ENCODE measurements around the gene STN1.
A peak's percentile ranks its signal among the peaks of the same experiment; 100 is the strongest.

STN1 gene

DNA sequence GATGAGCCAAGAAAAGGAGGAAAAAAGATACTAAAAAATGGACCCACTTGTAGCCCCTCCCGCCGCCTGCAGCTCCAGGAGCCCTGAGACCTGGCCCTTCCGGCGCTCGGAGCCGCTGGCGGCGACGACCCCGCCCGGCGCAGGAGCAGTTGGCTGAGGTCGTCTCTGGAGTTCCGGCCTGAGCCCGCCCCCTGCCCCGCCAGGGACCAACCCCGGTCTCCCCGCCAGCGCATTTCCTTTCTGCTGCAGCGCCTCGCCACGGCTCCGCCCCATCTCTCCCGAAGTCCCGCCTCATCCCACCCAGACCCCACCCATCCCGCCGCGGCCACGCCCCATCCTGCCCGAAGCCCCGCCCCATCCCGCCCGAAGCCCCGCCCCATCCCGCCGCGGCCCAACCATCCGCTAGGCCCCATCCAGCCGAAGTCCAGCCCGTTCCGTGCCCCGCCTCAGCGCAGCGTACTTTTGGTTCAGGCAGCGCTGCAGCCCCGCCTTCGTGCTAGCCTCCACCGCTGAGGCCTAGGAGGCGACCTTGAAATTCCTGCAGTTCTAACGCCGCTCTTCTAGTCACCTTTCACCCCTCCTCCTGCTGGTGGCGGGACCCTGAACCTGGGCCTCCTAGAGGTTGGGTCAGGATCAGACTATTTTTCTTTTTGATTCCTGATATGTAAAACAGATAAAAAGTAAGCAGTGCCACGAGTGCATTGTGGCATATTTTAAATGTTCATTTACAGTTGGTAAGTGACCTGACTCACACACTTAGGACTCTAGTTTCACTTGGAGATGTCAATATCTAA is at the start of gene STN1:
Gene STN1 (minus strand): TSS at position 132 of the 794 bp plus-strand sequence. CDS start 590 bp downstream, outside the sequence.
- DNase-seq (ENCODE audit: low read depth in 2 of 2), result peak; percentile 92 to 93

- peak in 1 of 2 experiments; percentile 2 for DNase-seq (ENCODE audit: low read depth in 2 of 2)
Measured at GRCh38 chr10:103967448-103968071, 49.6 kb upstream of the STN1 start.

DNA sequence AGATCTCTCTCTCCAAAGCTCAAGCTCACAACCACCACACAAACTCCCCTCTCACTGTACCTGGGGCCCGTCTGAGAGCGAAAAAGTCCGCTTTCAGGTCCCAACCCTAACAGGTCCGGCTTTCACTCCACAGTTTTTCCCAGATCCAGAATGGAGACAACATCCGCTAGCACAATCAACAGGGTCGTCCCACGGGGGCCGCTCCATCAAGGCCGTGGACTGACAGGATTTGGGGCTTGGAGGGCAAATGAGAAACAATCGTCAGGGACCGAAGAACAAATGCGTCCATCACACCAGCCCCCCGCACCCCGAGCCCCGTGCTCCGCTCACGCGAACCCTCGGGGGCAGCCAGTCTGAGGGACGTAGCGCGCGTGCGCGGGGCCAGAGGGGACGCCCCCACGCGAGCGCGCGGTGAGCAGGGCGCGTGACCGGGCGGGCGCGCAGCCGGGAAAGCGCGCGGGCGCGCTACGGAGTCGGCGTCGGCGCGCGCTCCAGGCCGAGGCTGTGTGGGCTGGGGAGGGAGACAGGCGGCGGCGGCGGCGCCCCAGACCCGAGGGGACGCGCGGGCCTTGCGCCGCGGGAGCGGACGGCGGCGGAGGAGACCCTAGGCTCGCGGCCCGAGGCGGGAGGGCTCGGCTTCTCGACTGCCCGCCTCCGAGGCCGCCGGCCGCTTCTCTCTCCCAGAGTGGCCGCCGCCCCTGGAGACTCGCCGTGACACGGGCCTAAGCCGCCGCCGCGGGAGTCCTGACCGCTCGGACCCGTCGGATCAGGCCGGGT is 48.9 kb upstream of the STN1 start, which contains the start of gene SLK:
Gene SLK (plus strand): TSS at position 470 of the 777 bp plus-strand sequence. CDS start 606 bp downstream, outside the sequence.
- DNase-seq (ENCODE audit: low read depth in 2 of 2), result peak; percentile 55 to 69

GRCh38 chr10:103960103-103960502 is 42.1 kb upstream of the STN1 start:
- no peak for DNase-seq (ENCODE audit: low read depth in 2 of 2)

GRCh38 chr10:103958996-103959395 is 41.0 kb upstream of the STN1 start:
- no peak for DNase-seq (ENCODE audit: low read depth in 2 of 2)

DNA sequence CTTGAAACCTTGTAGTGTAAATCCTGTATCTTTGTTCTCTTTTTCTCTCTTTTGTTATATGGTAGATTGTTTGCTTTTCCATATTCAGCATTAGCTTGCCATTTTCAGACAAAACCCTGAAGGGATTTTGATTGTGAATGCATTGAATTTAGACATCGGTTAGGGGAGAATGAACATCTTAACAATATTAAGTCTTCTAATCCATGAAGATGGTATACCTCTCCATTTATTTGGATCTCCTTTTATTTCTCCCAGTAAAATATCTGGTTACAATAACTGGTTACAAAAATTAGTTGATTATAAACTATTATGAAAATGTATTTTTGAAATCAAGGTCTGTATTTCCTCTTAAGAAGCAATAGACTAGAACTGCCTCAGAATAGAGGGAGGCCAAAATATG is 36.6 kb upstream of the STN1 start:
- no peak for DNase-seq (ENCODE audit: low read depth in 2 of 2)

DNA sequence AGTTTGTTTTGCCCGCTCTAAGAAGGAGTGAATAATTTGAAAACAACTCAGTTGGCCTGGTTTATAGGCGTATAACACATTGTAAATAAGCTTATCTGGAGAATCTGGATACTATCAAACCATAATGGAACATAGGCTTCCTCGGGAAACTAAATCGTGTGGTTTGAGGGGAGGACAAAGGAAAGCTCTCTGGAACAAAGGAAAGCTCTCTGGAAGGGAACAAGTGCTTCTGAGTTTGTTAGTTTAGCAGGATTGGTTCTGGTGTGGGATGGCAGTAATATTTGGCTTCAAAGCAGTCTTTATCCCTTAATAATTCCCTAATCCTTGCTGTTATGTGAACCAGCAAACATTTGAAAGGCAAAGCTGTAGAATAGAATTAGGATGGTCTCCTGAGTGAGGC is 34.0 kb upstream of the STN1 start:
- no peak for DNase-seq (ENCODE audit: low read depth in 2 of 2)

- DNase-seq (ENCODE audit: low read depth in 2 of 2), result no peak
Measured at GRCh38 chr10:103951183-103951582, 33.2 kb upstream of the STN1 start.

GRCh38 chr10:103949728-103950127 is 31.7 kb upstream of the STN1 start:
- DNase-seq (ENCODE audit: low read depth in 2 of 2), result no peak

GRCh38 chr10:103947799-103948516 is 30.0 kb upstream of the STN1 start:
- no peak for DNase-seq (ENCODE audit: low read depth in 2 of 2)

DNA sequence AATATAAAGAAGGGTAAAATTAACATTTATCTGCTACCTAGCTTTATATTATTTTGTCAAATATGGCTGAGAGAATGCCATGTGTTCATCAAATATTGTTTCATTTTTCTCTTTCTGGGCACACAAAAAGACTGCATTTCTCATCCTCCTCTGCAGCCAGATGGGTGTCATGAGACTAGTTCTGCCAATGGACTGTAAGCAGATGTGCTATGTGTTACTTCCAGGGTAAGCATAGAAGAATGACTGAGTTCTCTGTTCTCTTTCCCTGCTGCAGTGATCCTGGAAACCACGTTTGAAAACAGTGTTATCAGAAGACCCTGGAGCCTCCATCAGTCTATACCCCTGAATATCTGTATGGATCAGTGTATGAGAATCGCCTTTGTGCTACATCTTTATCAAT is 24.9 kb upstream of the STN1 start:
- no peak for DNase-seq (ENCODE audit: low read depth in 2 of 2)

- no peak for DNase-seq (ENCODE audit: low read depth in 2 of 2)
Measured at GRCh38 chr10:103941801-103942200, 23.8 kb upstream of the STN1 start.

- no peak for DNase-seq (ENCODE audit: low read depth in 2 of 2)
Measured at GRCh38 chr10:103939522-103939921, 21.5 kb upstream of the STN1 start.

GRCh38 chr10:103936022-103936421 is 18.0 kb upstream of the STN1 start:
- no peak for DNase-seq (ENCODE audit: low read depth in 2 of 2)

- no peak for DNase-seq (ENCODE audit: low read depth in 2 of 2)
Measured at GRCh38 chr10:103934308-103934707, 16.3 kb upstream of the STN1 start.

DNA sequence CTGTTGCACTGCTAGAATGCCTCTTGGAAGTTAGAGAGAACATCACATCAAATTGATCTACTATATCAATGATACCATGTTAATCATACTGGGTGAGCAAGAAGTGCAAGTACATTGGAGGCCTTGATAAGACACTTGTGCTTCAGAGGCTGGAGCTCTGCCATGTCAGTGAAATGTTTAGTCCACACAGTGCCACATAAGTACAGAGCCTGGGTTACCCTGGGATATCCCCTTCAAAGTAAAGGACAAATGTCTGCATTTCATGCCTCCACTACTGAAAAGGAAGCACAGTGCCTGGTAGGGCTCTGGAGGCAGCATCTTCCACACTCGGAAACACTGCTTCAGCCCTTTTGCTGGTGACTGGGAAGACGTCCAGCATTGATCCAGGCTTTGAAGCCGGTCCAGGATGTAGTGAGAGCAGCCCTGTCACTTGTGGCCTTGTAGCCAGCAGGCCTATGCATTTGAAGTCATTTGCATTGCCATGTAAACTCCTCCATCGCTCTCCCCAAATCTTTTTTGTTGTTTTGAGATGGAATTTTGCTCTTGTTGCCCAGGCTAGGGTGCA is 15.7 kb upstream of the STN1 start:
- DNase-seq (ENCODE audit: low read depth in 2 of 2), result no peak

GRCh38 chr10:103932971-103933370 is 15.0 kb upstream of the STN1 start:
- DNase-seq (ENCODE audit: low read depth in 2 of 2), result no peak

DNA sequence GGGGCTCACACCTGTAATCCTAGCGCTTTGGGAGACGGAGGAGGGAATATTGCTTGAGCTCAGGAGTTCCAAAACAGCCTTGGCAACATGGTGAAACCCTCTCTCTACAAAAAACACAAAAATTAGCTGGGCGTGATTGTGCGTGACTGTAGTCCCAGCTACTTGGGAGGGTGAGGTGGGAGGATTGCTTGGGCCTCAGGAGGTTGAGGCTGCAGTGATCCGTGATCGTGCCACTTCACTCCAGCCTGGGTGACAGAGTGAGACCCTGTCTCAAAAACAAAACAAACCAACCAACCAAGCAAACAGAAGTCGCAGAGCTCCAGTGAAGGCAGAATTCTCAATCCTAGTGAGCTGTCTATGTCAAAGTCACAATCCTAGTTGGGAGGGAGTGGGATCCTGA is 14.3 kb upstream of the STN1 start:
- no peak for DNase-seq (ENCODE audit: low read depth in 2 of 2)

DNA sequence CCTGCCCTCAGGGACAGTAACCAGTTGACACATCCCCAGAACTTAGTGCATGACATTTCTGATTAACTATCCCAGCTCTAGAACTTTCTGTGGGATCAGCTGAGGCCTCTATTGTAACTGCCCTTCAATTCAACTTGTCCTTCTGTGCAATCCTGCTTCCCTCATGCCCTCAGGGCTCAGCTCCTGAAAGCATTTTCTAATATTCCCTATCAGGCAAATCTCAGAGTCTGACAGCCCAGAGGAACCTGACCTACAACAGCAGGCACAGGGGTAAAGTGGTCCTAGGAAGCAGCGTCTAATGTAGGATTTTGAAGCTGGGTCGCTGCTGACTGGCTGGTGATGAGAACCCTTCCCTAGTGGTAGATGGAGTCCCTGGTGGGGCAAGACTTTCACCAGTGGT is 13.6 kb upstream of the STN1 start:
- no peak for DNase-seq (ENCODE audit: low read depth in 2 of 2)

DNA sequence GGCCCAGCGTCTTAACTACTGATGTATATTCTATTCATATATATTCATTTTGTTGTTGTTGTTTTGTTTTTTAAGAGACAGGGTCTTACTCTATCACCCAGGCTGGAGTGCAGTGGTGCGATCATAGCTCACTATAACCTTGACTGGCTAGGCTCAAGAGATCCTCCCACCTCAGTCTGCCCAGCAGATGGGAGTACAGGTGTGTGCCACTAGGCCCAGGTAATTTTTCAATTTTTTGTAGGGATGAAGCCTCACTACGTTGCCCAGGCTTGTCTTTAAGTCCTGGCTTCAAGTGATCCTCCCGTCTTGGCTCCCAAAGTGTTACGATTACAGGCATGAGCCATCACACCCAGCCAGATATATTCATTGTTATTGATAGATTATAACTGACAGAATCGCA is 12.9 kb upstream of the STN1 start:
- DNase-seq (ENCODE audit: low read depth in 2 of 2), result no peak

GRCh38 chr10:103930449-103930848 is 12.5 kb upstream of the STN1 start:
- DNase-seq (ENCODE audit: low read depth in 2 of 2), result no peak

All from stimulated activated CD4-positive, alpha-beta T cell treated with anti-CD3 and anti-CD28 coated beads, Interleukin-12 subunit alpha, Interleukin-12 subunit beta, amount 100 ng/mL, for 24 hours (primary cell).